Keratinocyte (primary cell): Measurements from ENCODE around the gene VWA5A. TPM values are rescaled to one million over a fixed set of nuclear protein-coding genes. Genes with fewer than 3 reads are reported as not detected.

ENCODE experiments used
- DNase-seq: peaks from one replicate; pipeline ENCODE4 v3.0.0-alpha.2; 2011; ENCODE audit warnings: low read depth, missing footprints, low spot score
- FAIRE-seq: peaks from 2 replicates; lab custom pipeline; 2011; peaks lifted over from hg19 to GRCh38; lab: Jason Lieb, UNC
- H2AFZ ChIP-seq: 2 replicates; pipeline ENCODE4 v1.6.0; 2012; ENCODE audit warnings: low read length, control low read depth, inconsistent platforms; ENCODE audit not compliant: control insufficient read depth
- H3K27ac ChIP-seq: 2 replicates; pipeline ENCODE4 v1.5.1; 2011; ENCODE audit warnings: low read length; ENCODE audit not compliant: control insufficient read depth, insufficient read depth
- H3K27me3 ChIP-seq: 3 replicates; pipeline ENCODE4 v1.6.0; 2011; ENCODE audit warnings: low read length; ENCODE audit not compliant: control insufficient read depth, insufficient read depth; ENCODE audit errors: extremely low read depth
- H3K36me3 ChIP-seq, 2 experiments: 2 replicates in 1 of 2; 3 replicates in 1 of 2; pipeline ENCODE4 v1.5.1; 2011; ENCODE audit warnings: low read length in 2 of 2, mild to moderate bottlenecking in 1 of 2; ENCODE audit not compliant: control insufficient read depth in 2 of 2, insufficient read depth in 2 of 2; ENCODE audit errors: extremely low read depth in 1 of 2
- H3K4me1 ChIP-seq: 3 replicates; pipeline ENCODE4 v1.5.1; 2011; ENCODE audit warnings: low read length; ENCODE audit not compliant: control insufficient read depth, insufficient read depth; ENCODE audit errors: extremely low read depth
- H3K4me2 ChIP-seq: 3 replicates; pipeline ENCODE4 v1.6.0; 2011; ENCODE audit warnings: low read depth, low read length; ENCODE audit not compliant: control insufficient read depth, insufficient read depth; ENCODE audit errors: extremely low read depth
- H3K4me3 ChIP-seq, 3 experiments: fragments of 200-600 bp in 1 of 3; sonication (generic) in 1 of 3; 2 replicates in 2 of 3; 3 replicates in 1 of 3; pipeline ENCODE4 v1.5.1; 2011 to 2016; ENCODE audit warnings: low read length in 3 of 3, mild to moderate bottlenecking in 3 of 3, control low read depth in 2 of 3, inconsistent platforms in 1 of 3, low read depth in 1 of 3, mixed read lengths in 1 of 3, mixed run types in 1 of 3, moderate library complexity in 1 of 3; ENCODE audit not compliant: control insufficient read depth in 2 of 3, insufficient read depth in 2 of 3; ENCODE audit errors: extremely low read depth in 1 of 3
- H3K79me2 ChIP-seq: 2 replicates; pipeline ENCODE4 v1.6.0; 2012; ENCODE audit warnings: low read length; ENCODE audit not compliant: control insufficient read depth, insufficient read depth
- H3K9ac ChIP-seq: 3 replicates; pipeline ENCODE4 v1.6.0; 2011; ENCODE audit warnings: low read length; ENCODE audit not compliant: control insufficient read depth, insufficient read depth; ENCODE audit errors: extremely low read depth
- H3K9me1 ChIP-seq: 3 replicates; pipeline ENCODE4 v1.6.0; 2011; ENCODE audit warnings: low read length; ENCODE audit not compliant: control insufficient read depth, insufficient read depth; ENCODE audit errors: extremely low read depth
- H3K9me3 ChIP-seq: 2 replicates; pipeline ENCODE4 v1.5.1; 2012; ENCODE audit warnings: low read depth, low read length; ENCODE audit not compliant: control insufficient read depth
- H4K20me1 ChIP-seq: 3 replicates; pipeline ENCODE4 v1.6.0; 2011; ENCODE audit warnings: low read length; ENCODE audit not compliant: control insufficient read depth, insufficient read depth; ENCODE audit errors: extremely low read depth
- EZH2 ChIP-seq: IDR thresholded peaks from one replicate; pipeline ENCODE4 v1.6.1; 2012; ENCODE audit warnings: inconsistent platforms, mild to moderate bottlenecking, low read length, moderate library complexity
- dilution Hi-C: fragments of 300-500 bp; cut with MboI; formaldehyde crosslinking; loops from one replicate; pipeline ENCODE4 v1.7.0; 2020; ENCODE audit warnings: low sequenced_read_pairs; ENCODE audit not compliant: extremely low pct_ligation_motif_present
- polyA plus RNA-seq, 5 experiments: library from polyadenylated mRNA; depleted of rRNA in 3 of 5; stranded (reverse) in 3 of 5; stranded (forward) in 1 of 5; unstranded in 1 of 5; fragments of >200 nt; gene quantifications; 1 replicate in 1 of 5; 2 replicates in 3 of 5; 3 replicates in 1 of 5; pipeline versions ENCODE4 v1.2.1 to v1.2.3, GENCODE V29; 2011 to 2012; ENCODE audit warnings: missing spikeins in 2 of 5, low read depth in 1 of 5, low replicate concordance in 1 of 5
- TF ChIP-seq, protein P1 (sequence below), 3 experiments: IDR thresholded peaks in 1 of 3; conservative IDR thresholded peaks in 1 of 3; optimal IDR thresholded peaks in 1 of 3; 2 replicates in 2 of 3; 3 replicates in 1 of 3; pipeline versions ENCODE3 to v1.5.1; 2011; ENCODE audit warnings: low read length in 3 of 3, mild to moderate bottlenecking in 3 of 3, moderate library complexity in 2 of 3, control low read depth in 1 of 3, inconsistent platforms in 1 of 3; ENCODE audit not compliant: insufficient read depth in 2 of 3; ENCODE audit errors: extremely low read depth in 1 of 3

Gene VWA5A
- polyA plus RNA-seq, 1 donor (not counting 4 experiments of a cell fraction or from before 2014, with no cell fraction given), result 36.4 TPM

DNA sequence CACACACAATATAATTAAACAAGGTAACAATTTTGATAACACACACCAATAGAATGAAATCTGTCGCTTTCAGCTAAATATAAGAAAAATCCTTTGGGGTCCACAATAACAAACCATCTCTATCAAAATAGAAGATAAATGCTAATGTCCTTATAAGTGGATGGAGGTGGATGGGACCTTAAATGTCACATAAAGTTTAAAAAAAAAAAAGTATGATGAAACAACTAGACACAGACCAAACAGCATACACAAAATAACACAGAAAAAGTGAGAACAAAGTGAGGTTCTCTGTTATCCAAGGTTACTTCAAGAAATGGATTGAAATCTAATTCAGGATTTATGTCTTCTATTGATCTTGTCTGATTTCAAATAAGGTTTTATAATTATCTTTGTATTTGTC lies 57.3 kb downstream of the VWA5A start:
- H3K79me2 ChIP-seq, result no peaks in the 10 kb centered on the region
- no peaks in the 10 kb centered on the region for H4K20me1 ChIP-seq
- no peaks in the 10 kb centered on the region for H3K9me3 ChIP-seq
- H3K27ac ChIP-seq, result no peak overlapping the region
- no peaks in the 10 kb centered on the region for H3K4me1 ChIP-seq
- TF ChIP-seq, protein P1, sequence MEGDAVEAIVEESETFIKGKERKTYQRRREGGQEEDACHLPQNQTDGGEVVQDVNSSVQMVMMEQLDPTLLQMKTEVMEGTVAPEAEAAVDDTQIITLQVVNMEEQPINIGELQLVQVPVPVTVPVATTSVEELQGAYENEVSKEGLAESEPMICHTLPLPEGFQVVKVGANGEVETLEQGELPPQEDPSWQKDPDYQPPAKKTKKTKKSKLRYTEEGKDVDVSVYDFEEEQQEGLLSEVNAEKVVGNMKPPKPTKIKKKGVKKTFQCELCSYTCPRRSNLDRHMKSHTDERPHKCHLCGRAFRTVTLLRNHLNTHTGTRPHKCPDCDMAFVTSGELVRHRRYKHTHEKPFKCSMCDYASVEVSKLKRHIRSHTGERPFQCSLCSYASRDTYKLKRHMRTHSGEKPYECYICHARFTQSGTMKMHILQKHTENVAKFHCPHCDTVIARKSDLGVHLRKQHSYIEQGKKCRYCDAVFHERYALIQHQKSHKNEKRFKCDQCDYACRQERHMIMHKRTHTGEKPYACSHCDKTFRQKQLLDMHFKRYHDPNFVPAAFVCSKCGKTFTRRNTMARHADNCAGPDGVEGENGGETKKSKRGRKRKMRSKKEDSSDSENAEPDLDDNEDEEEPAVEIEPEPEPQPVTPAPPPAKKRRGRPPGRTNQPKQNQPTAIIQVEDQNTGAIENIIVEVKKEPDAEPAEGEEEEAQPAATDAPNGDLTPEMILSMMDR (optimal IDR thresholded peaks at IDR 0.05 in 1 of 3, IDR thresholded peaks at IDR 0.05 in 1 of 3, conservative IDR thresholded peaks at IDR 0.05 in 1 of 3; ENCODE audit: extremely low read depth in 1 of 3, insufficient read depth in 2 of 3, low read length in 3 of 3), result no peak
- TF ChIP-seq EZH2, result no peak
- no peaks in the 10 kb centered on the region for H3K36me3 ChIP-seq
- no peak overlapping the region for H3K4me3 ChIP-seq
- DNase-seq, result no peak
- no peak for FAIRE-seq
- no peak overlapping the region for H3K9ac ChIP-seq
- H3K27me3 ChIP-seq, result no peaks in the 10 kb centered on the region
- dilution Hi-C loops, result no loop called here
- H2AFZ ChIP-seq, result no peak overlapping the region
- no peaks in the 10 kb centered on the region for H3K9me1 ChIP-seq
- H3K4me2 ChIP-seq, result no peak overlapping the region

DNA sequence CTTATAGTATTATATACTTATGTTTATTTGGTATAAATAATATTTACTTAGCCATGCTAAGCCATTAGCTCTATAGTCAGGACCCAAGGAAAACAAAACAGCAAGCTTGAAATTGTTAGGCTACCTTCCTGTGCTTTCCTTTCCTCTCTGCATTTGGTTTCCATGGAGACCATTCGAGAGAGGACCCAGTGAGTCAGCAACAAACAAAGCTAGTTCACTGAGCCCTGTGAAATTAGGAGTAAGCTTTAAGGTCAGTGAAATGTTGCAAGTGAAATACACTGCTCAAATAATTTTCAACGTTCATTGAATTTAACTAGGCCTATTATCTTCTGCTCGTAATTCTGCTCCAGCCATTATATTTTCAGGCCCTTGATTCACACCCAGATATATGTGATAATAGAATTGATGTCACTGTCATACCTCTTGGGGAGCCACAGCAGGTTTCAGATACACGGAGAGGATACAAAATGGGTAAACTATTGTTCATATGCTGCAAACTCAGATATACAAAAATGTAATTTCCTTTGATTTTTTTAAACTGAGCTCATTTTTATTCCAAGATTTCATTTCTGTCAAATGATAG lies 58.8 kb downstream of the VWA5A start:
- no peak overlapping the region for H3K9ac ChIP-seq
- no peaks in the 10 kb centered on the region for H3K9me1 ChIP-seq
- no peak for TF ChIP-seq EZH2
- H3K79me2 ChIP-seq, result no peaks in the 10 kb centered on the region
- no peak overlapping the region for H2AFZ ChIP-seq
- dilution Hi-C loops, result no loop called here
- no peaks in the 10 kb centered on the region for H3K9me3 ChIP-seq
- no peaks in the 10 kb centered on the region for H3K4me1 ChIP-seq
- H3K4me2 ChIP-seq, result no peak overlapping the region
- FAIRE-seq, result peak; percentile 20
- H3K36me3 ChIP-seq, result no peaks in the 10 kb centered on the region
- no peaks in the 10 kb centered on the region for H3K27me3 ChIP-seq
- H3K4me3 ChIP-seq, result no peak overlapping the region
- DNase-seq, result no peak
- no peak overlapping the region for H3K27ac ChIP-seq
- H4K20me1 ChIP-seq, result no peaks in the 10 kb centered on the region
